GM19351 (cell line): ENCODE results near the gene UTS2B.
A peak's percentile ranks its signal among the peaks of the same experiment; 100 is the strongest.

Experiments used
- ATAC-seq: cut with Tn5 transposase; IDR thresholded peaks from one replicate; pipeline ENCODE4 v1.9.1; 2021; ENCODE audit warnings: mild to moderate bottlenecking, moderate library complexity; ENCODE audit not compliant: unreplicated experiment

Gene UTS2B, protein sequence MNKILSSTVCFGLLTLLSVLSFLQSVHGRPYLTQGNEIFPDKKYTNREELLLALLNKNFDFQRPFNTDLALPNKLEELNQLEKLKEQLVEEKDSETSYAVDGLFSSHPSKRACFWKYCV

DNA sequence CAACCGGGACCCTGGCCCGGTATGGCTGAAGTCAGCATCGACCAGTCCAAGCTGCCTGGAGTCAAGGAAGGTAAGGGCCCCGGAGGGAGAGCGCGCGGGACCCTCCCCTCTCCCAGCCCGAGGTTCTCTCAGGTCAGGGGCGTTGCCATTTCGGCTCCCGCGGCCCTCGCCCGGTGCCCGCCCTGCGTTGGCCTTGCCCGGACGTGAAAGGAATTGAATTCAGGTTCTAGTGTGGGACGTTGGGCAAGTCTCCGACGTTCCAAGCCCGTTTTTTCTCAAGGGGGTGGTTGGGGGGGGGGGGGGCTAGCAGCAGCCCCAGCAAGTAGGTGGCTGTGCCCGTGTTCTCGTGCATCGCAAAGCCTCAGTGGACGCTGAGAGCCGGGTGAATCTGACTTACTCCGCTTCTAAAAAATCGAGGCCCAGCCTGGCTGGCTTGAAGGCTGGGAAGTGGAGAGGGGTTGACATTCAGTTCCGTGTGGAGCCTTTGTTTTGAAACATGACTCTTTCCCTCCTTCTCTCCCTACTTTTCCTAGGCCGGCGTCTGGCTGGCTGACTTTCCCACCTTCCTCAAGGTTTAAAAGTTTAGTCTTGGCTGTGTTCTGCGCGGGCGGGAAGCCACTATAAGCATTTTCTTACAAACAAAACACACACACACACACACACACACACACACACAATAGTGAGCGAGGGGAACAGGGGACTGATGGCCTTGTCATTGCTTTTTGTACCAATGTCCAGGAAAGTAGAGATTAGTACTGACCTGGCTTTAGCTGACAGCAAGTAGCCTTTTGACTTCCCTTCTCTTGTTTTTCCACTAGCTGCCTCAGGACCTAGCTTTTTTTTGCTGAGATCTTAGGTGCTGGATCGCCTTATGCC, at the start of gene UTS2B:
UTS2B (minus strand) TSS at position 873 of the 876 bp plus-strand sequence. CDS start 48,337 bp downstream, outside the sequence.
- peak; percentile 20 for ATAC-seq

DNA sequence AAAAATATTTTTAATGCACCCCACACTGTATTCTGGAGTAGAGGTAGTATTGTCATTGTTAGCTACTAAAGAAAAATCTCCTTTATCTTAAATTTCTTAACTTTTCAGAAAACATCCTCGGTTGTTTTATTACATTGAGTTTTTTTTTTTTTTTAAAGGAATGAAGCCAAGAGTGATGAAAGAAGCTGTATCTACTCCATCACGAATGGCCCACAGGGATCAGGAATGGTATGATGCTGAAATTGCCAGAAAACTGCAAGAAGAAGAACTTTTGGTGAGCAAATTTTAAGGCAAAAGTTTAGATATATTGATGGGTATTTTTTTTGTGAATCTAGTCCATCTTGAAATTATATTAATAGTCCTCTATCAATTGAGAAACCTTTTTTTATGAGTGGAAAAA, 49.7 kb upstream of the UTS2B start:
- no peak for ATAC-seq

DNA sequence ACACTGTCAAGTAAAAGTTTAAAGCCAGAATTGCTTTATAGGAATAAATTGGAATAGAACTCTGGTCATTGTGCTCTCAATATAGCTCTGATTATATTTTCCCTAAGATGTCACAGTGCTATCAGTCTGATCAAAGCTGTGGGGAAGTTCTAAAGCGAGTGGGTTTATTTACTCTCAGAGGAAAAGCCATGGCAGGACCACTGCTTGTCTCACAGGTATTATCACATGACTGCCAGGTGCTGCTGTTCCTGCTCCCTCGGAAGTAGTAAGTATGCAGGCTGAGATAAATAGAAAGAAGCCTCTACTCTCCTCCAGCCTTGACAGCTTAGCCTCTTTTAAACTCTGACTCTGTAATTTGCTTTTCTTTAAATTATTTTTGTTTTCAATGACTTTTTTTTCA, 49.1 kb upstream of the UTS2B start:
- no peak for ATAC-seq

DNA sequence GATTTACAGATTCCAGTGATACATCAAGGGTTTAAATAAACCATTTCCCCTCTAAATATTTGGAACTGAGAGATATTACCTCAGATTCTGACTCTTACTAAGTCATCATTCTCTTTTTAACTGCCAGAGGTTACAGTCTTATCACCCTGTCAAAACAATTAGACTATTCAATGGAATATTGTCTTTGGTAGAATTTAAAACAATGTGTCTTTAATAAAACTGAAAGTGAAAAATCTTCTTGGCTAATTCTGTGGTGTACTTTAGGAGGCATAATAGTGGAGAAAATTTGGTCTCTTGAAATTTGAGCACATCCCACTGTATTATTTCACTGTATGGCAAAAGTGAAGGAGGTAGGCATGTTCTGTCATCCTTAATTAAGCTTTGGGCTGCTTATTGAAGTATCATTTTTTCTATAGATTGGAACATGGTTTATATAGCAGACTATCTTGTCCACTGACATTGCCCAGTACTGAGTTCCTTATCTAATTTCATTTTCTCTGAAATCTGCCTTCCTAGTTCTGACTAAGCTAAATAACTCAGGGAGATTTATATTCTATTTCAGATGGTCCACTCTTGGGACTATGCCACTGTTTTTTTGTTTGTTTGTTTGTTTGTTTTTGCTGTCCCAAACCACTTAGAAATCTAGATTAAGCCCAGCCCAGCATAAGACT, 48.0 kb upstream of the UTS2B start:
- no peak for ATAC-seq

DNA sequence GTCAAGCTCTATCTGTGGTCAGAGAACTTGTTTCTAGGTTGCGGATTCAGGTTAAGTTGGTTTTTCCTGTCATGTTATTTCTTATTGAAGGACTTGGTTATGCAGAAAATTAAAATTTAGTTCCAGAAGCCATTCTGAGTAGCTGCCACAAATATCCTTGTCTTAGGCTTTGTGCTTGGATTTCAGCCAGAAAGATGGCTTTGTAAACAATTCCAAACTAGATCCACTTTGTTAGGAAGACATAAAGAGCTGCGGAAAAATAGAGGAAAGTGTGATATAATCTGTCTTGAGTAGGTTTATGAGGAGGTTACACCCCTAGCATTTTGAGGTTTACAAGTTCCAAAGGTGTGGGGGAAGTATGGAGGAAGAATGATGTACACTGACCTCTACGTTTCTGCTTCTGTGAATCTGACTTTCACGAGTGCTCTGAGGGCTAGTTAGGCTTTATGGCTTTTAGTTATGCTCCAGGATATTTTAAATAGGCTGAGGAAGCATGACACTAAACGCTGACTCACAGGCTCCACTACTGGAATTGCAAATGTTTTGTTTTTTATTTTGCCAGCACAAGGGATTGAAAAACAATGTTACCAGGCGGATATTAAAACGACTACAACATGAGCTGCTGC, 46.3 kb upstream of the UTS2B start:
- ATAC-seq: no peak

DNA sequence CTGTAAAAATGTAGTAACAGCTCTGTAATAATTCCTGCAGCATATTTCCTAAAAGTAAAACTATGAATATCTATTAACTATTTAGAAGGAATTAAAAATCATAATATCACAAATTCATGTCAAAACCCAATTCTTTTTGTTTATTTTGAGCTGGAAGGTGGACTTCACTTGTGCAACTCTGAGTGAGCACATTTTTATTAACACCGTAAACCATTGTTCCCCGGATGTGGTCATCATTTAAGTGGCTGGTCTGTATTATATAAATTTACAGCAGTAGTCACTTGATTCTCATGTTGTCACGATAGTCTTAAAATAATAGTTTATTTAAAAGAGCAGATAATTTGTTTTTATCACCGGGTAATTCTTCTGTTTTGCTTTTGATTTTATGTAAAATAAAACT, 43.0 kb upstream of the UTS2B start:
- ATAC-seq: no peak

DNA sequence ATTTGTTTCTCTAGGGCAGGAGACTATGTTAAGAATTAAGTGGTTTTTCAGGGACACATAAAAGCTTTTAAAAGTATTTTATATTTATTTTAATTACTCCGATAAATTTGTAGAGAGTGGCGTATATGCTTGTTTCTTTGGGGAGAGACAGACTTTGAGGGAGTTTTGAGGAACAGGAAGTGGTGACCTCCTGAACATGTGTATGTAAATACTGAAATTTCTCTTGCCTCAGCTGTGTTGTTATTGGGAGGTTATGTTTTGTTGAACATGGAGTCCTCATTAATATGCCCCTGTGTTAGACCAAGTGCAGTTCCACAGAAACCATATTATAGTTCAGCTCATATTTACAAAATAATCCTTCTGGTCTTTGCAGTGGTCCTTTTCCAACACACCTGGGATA, 41.8 kb upstream of the UTS2B start:
- ATAC-seq: no peak

DNA sequence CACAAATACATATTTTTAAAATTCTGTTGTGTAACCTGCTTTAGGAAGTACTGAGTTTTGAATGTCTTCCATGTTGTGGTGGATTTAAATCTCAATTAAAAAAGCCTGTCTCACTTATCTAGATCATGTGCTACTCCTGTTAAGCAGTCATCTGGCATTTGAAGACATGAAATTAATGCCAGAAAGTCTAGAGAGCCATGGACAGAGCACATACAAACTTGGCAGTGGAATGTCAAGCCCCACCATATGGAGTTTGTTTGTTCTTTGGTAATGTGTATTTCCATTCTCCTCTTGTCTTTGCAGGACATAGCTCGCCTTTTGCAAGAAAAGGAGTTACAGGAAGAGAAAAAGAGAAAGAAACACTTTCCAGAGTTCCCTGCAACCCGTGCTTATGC, 39.3 kb upstream of the UTS2B start:
- ATAC-seq: no peak

DNA sequence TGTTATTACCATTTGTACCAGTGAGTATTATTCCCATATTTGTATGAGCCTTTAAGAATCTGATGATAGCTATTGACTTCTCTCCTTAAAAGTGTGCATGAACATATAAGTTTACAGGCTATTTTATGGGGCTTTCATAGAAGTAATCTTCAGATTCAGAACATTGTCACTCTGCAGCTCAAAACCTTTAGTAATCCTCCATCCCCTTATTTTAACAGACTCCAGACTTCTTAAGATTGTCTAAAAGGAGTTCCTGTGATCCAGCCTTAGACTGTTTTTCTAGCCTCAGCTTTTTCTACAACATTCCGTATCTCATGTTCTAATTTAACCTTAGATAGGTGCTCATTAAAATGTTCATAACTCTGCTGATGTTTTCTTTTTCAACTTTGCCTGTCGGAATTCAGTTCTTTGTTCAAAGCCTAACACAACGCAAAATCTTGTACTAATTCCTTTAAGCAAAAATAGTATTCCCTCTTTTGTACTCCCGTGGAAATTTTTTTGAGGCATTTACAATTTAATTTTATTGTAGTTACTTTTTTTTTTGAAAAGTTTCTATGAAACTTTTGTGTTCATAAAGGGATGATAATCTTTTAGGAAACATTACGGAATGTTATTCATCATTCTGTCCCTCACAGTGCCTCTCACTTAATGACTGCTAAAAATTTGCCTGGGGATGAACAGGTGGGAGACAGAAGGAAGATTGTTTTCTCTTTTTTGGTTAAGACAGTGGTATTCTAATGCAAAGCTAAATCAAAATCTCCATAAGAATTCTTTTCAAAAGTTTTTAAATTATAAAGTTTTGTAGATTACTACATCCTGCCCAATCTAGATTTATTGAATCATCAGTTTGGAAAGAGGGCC, 38.7 kb upstream of the UTS2B start:
- ATAC-seq: no peak

DNA sequence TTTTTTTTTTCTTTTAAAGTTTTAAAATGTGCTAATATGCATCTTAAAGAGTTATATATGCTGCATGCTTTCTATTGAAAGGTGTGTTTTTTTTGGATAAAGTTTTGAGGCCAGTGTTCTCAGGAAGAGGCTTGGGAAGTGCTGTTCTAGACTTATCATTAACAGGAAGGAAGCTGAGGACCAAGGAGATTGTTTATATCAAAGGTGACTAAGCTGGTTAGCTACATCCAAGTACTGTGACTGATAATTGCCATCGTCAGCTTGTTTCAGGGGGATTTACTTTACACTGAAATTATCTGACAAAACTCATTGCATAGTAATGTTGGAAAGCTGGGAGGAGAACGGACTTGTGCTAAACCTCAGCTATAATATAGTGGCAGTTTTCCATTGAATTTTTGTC, 36.3 kb upstream of the UTS2B start:
- no peak for ATAC-seq

DNA sequence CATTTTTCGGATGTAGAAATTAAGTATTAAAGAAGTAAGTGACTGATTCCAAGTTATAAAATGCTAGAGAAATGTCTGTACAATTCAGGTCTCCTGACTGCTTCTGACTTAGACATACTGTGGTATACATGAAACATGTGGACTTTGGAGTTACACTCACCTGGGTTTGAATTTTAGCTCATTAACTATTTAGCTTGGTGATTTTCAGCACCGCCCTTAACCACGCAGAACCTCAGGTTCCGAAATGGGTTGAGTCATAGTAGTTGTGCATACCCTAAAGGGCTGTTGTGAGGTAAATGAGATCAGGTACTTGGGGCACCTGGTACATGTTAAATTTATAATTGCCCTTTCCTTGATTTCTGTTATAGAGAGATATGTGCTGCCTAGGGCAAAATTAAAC, 32.9 kb upstream of the UTS2B start:
- ATAC-seq: no peak

DNA sequence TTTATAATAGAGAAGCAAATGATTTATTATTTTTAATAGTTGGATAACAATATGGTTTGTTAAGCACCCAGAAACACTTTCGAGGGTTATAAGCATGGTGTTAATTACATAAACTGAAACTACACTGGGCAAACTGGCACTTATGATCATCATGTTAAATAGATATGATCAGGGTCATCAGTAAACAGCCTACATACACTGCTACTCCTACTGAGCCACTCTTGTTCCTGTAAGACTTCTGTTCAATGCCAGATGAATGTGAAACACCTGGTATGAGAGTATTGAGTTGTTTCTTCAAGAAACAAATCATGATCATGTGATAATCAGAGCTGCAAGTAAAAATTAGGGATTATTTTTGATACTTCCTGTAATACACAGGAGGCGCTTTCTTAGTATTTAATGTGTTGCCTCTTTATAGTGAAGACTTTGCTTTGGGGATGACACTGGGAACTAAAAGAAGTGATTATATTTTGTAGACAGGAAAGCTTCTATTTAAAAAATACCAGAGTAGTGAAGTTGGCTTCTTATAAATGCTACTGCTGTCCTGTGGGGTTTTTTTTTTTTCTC, 32.3 kb upstream of the UTS2B start:
- no peak for ATAC-seq

DNA sequence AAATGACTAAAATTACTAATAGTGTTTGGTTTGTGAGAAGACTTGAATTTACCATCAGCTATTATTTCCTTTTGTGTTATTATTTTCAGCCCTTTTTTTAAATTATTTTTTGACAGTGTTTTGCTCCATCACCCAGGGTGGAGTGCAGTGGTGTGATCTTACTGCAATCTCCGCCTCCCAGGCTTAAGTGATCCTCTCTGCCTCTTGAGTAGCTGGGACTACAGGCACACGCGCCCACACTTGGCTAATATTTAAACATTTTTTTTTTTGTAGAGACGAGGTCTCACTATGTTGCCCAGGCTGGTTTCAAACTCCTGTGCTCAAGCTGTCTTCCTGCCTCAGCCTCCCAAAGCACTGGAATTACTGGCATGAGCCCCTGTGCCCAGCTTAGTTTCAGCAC, 31.7 kb upstream of the UTS2B start:
- no peak for ATAC-seq

DNA sequence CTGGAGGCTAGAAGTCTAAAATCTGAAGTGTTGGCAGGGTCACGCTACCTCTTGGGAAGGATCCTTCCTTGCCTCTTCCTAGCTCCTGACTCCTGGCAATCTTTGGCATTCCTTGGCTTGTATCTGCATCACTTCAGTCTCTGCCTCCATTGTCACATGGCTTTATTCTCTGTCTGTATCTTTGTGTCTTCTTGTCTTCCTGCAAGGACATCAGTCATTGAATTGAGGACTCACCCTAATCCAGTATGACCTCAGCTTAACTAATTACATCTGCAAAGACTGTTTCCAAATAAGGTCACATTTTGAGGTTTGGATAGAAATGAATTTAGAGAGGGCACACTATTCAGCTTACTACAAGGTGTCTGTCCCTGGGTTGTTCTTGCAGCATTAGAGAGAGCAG, 31.1 kb upstream of the UTS2B start:
- ATAC-seq: no peak

DNA sequence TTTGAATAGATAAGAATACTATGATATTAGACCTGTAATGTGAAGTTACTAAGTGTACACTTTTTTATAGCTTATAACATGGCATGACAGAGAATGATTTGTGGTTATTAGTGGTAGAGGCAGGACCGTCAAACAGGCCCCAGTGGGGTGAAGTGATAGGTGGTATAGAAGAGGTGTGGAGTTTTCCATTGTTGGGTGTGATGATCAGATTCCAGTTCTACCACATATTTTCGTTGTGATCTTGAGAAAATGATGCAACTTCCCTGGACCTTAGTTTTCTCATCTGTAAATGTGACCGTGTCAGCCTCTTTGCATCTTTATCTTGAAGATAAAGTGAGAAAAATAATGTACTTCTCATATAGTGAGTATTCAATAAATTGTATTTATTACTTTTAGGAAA, 30.3 kb upstream of the UTS2B start:
- no peak for ATAC-seq

DNA sequence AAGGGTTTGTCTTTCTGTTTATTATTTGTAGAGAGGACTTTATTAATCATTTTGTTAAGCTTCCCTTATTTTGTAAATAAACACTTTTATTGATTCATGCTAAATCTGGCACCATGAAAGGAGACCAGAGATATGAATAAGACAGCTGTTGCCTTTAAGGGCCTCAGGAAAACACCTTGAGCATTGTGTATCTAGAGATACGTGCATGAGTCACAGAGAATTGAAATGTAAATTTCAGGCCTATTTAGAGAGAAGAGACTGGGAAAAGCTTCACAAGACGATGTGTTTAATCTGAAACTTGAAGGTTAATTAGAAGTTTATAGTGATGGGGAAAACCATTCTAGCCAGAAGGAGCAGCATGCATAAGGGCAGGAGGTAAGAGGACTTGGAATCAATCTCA, 28.6 kb upstream of the UTS2B start:
- ATAC-seq: peak; percentile 36

DNA sequence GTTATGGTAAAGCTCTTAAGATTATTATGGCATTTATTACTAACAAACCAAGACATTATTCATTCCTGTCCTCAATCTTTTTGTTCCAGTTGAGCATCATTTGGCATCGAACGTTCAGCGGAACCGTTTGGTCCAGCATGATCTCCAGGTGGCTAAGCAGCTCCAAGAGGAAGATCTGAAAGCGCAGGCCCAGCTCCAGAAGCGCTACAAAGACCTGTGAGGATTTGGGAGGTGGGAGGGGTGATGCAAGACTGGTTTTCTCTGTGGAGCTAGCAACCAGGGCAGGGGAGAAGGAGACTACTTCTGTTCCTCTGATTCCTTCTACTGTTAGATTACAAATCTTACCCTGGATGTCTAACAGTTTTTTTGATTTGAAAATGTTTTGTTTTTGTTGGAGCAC, 27.6 kb upstream of the UTS2B start:
- no peak for ATAC-seq

DNA sequence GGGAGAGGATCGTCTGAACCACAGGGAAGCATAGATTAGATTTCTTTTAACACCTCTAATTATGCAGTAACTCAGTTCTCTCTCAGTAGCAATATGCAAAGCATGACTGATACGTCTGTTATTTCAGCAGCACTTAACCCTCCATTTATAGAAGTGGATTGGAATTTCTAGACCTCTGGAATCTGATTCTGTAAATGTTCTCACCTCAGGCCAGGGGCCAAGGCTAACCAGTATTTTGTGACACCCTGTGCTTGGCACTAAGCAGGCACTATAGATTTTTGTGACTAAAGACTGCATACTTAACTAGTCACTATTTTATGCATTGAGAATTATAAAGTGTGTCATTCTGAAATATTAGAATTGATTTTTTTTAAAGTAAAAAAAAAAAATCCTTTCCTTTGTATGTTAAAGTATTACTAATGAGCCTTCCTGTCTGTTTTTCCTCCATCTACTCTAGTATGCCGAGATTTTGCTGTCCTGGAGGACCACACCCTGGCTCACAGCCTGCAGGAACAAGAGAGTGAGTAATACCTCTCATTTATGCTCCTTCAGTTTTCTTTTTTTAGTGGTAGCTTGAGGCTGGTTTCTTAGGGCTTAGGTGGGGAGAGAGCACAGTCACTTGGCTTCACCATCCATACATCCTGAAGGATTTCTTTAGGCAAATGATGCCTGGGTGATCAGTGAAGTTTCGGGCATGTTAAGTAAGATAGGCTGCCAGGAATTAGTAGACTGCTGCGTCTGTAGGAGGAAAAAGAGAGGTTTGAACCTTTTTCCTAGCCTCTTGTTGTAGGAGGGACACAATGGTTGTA, 26.5 kb upstream of the UTS2B start:
- no peak for ATAC-seq

DNA sequence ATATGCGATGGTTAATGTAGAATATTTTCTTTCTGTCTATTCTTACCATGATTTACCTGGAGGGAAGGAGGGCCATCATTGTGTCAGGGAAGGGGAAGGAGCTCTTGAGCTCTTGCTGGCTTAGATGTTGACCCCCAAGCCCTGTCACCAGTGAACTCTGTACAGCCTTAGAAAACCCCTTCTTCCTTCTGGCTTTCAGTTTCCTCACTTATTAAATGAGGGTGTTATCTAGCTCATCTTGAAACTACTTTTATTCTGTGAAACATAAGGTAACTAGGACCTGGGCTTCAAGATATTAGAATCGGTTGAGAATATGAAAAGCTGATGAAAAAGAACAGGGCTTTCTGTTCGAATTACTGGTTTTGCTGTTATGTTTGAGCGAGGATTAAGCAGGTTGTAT, 25.1 kb upstream of the UTS2B start:
- peak; percentile 74 for ATAC-seq
